ENCODE results near the gene CRB2. TPM values are rescaled to one million over a fixed set of nuclear protein-coding genes. Genes with fewer than 3 reads are reported as not detected.
A peak's percentile ranks its signal among the peaks of the same experiment; 100 is the strongest.

CRB2 gene
- total RNA-seq, 1 donor from 2014 or later, result not detected

DNA sequence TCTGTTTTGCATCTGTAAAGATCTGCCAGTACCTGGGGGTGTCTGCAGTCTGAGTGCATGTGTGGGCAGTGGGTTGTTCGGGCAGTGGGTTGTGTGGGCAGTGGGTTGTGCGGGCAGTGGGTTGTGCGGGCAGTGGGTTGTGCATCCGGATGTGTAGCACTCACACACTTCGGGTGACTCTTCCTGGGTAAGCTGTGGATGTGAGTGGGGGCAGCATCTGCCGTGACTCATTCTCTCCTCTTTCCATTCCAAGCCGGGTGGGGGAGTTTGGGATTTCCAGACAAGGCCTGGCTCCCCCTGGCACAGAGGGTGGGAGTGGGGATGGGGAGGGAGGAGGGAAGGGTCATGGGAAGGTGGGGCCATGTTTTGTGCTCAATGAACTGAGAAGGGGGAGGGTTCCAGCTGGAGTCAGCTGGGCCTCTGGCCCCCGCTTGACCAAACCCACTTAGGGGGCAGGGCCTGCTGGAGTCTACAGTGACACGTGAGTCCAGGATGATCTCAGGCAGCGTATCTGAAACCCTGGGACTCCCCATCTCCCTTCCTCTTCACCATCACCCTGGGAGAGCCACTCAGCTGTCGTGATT is 8.3 kb downstream of the CRB2 start:
- TF ChIP-seq, protein P1, sequence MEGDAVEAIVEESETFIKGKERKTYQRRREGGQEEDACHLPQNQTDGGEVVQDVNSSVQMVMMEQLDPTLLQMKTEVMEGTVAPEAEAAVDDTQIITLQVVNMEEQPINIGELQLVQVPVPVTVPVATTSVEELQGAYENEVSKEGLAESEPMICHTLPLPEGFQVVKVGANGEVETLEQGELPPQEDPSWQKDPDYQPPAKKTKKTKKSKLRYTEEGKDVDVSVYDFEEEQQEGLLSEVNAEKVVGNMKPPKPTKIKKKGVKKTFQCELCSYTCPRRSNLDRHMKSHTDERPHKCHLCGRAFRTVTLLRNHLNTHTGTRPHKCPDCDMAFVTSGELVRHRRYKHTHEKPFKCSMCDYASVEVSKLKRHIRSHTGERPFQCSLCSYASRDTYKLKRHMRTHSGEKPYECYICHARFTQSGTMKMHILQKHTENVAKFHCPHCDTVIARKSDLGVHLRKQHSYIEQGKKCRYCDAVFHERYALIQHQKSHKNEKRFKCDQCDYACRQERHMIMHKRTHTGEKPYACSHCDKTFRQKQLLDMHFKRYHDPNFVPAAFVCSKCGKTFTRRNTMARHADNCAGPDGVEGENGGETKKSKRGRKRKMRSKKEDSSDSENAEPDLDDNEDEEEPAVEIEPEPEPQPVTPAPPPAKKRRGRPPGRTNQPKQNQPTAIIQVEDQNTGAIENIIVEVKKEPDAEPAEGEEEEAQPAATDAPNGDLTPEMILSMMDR (IDR thresholded peaks at IDR 0.05), result no peak
- H3K27me3 ChIP-seq (ENCODE audit: low read depth), result peaks cover 13% of the 10 kb centered on the region
- H3K36me3 ChIP-seq, result no peaks in the 10 kb centered on the region
- intact Hi-C loops (cut with DNase I), result no loop called here
- no peak overlapping the region for H3K4me3 ChIP-seq
- H3K4me1 ChIP-seq, result peaks cover 5% of the 10 kb centered on the region
- no peak for ATAC-seq
- no peaks in the 10 kb centered on the region for H3K9me3 ChIP-seq
- DNase-seq, result no peak
- H3K27ac ChIP-seq, result no peak overlapping the region

GRCh38 chr9:123365287-123365880 is 9.4 kb downstream of the CRB2 start:
- no peak for ATAC-seq
- peaks cover under 1% of the 10 kb centered on the region for H3K4me1 ChIP-seq
- no peaks in the 10 kb centered on the region for H3K36me3 ChIP-seq
- H3K27me3 ChIP-seq (ENCODE audit: low read depth), result peaks cover 20% of the 10 kb centered on the region
- TF ChIP-seq, protein P1 (IDR thresholded peaks at IDR 0.05), result no peak
- DNase-seq, result no peak
- intact Hi-C loops (cut with DNase I), result no loop called here
- H3K9me3 ChIP-seq, result no peaks in the 10 kb centered on the region
- no peak overlapping the region for H3K27ac ChIP-seq
- H3K4me3 ChIP-seq, result no peak overlapping the region

DNA sequence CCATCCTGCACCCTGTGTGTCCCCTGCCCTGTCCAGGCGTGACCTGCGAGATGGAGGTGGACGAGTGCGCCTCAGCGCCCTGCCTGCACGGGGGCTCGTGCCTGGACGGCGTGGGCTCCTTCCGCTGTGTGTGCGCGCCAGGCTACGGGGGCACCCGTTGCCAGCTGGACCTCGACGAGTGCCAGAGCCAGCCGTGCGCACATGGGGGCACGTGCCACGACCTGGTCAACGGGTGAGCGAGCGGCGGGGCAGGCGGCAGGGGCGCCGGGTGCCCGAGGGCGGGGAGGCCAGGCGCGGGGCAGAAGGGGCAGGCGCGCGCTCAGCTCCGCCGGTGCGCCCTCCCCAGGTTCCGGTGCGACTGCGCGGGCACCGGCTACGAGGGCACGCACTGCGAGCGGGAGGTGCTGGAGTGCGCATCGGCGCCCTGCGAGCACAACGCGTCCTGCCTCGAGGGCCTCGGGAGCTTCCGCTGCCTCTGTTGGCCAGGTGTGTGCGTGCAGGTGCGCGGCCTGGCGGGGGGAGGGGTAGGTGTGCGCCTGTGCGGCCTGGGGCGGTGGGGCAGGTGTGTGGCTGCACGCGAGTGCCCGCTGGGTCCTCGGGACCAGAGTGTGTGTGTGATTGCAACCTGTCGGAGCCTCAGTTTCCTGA is 10.0 kb downstream of the CRB2 start:
- ATAC-seq (no peak), DNase-seq (peak; percentile 40)
- Histone ChIP-seq H3K27ac (no peak overlapping the region), H3K27me3 (ENCODE audit: low read depth) (peaks cover 26% of the 10 kb centered on the region), H3K36me3 (no peaks in the 10 kb centered on the region), H3K9me3 (no peaks in the 10 kb centered on the region), H3K4me1 (no peaks in the 10 kb centered on the region), H3K4me3 (no peak overlapping the region)
- TF ChIP-seq, protein P1 (IDR thresholded peaks at IDR 0.05), result no peak
- intact Hi-C loops (cut with DNase I), result no loop called here

GRCh38 chr9:123368023-123368422 is 12.0 kb downstream of the CRB2 start:
- Histone ChIP-seq H3K9me3 (no peaks in the 10 kb centered on the region), H3K36me3 (no peaks in the 10 kb centered on the region), H3K4me1 (no peaks in the 10 kb centered on the region), H3K27ac (no peak overlapping the region), H3K27me3 (ENCODE audit: low read depth) (peaks cover 47% of the 10 kb centered on the region), H3K4me3 (no peak overlapping the region)
- ATAC-seq (peak; percentile 45 to 63), DNase-seq (no peak)
- intact Hi-C loops (cut with DNase I), result no loop called here
- TF ChIP-seq, protein P1 (IDR thresholded peaks at IDR 0.05), result no peak

DNA sequence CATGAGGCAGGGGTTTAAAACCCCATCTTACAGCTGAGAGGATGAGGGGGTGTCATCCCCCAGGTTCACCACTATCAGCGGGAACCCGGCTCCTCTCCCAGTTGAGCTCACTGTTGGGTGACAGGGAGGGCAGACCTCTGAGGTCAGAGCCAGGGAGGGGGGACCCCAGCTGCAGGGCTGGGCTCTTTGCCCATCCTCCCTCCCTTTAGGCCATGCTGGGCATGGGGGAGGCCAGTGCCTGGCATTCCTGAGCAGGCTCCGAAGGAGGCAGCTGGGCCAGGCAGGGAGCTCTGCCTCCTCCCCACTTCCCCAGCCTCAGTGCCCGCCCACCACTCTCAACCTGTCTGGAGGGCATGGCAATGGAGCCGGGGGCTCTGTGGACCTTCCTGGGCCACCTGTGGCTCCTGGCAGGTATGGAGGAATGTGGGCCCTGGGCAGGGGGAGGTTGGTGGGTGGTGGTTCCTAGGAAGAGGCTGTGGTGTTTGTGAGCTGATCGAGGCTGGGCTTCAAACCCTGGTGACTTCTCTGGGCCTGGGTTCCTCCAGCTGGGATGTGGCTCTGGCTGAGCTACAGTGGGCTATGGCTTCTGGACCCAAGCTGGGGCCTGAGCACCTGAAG is 12.6 kb downstream of the CRB2 start:
- Histone ChIP-seq H3K27me3 (ENCODE audit: low read depth) (peaks cover 53% of the 10 kb centered on the region), H3K27ac (no peak overlapping the region), H3K4me1 (no peaks in the 10 kb centered on the region), H3K9me3 (no peaks in the 10 kb centered on the region), H3K4me3 (no peak overlapping the region), H3K36me3 (no peaks in the 10 kb centered on the region)
- TF ChIP-seq, protein P1 (IDR thresholded peaks at IDR 0.05), result no peak
- intact Hi-C loops (cut with DNase I), result no loop called here
- DNase-seq (no peak), ATAC-seq (no peak)

Data from lower lobe of right lung (tissue), 2 donors.